OCI-LY1 (cell line): Measurements from ENCODE around the gene USP34.

Experiments used
- CTCF ChIP-seq: fragments of 200-600 bp; sonication (generic), shearing (Covaris generic); IDR thresholded peaks from 2 replicates; pipeline ENCODE4 v1.5.1; 2017; ENCODE audit warnings: mild to moderate bottlenecking, antibody characterized with exemption, low read length, moderate library complexity, mixed read lengths
- EZH2 ChIP-seq: fragments of 200-600 bp; sonication (generic), shearing (Covaris generic); IDR thresholded peaks from 2 replicates; pipeline ENCODE4 v1.8.0; 2017; ENCODE audit warnings: borderline replicate concordance, mixed run types, mild to moderate bottlenecking, antibody characterized with exemption, low read length, moderate library complexity, mixed read lengths

GRCh38 chr2:61178603-61179545, 292.0 kb downstream of the USP34 start:
- no peak for TF ChIP-seq CTCF
- TF ChIP-seq EZH2: no peak
